ENCODE data around the gene PRKCB. TPM values are rescaled to one million over a fixed set of nuclear protein-coding genes. Genes with fewer than 3 reads are reported as not detected.

Gene PRKCB
- total RNA-seq, 1 donor from 2014 or later = not detected

DNA sequence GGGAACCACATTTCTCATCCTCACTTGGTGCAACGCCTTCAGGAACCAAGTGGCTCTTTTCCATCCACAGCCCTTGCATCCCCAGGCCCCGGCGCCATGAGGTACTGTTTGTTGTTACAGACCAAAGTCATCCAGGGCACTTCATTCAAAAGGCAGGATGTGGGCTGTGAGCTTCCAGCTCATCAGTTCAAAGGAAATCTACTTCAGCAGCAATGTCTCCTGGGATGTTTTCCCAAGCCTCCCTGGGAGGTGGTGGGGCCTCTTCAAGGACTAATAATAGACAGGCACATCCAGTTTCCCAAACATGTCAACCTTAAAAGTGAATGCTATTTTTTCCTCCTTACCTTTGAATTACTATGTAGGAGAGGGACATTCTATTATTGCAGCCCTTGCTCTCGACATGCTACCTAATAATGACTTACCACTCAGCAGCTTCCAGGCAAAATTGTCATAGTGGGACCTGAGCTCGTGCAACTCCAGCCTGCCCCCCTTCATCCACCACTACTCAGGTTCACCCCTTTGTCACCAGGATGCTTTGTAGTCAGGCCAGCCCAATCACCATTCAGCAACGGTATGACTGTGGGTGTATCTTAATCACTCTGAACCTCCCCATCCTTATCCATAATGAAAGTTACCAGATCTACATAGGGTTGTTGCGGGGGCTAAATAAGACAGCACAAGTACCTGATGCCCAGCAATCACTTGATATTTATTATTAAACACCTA lies 1.7 kb upstream of the PRKCB start:
- Mint-ChIP-seq H3K9me3 (ENCODE audit: unreplicated experiment) (peaks cover 14% of the 10 kb centered on the region), H3K36me3 (ENCODE audit: unreplicated experiment) (no peaks in the 10 kb centered on the region), H3K4me1 (ENCODE audit: unreplicated experiment) (peaks cover 10% of the 10 kb centered on the region), H3K4me3 (ENCODE audit: unreplicated experiment) (no peak overlapping the region), H3K27ac (ENCODE audit: unreplicated experiment) (no peak overlapping the region), H3K27me3 (ENCODE audit: unreplicated experiment) (peaks cover 46% of the 10 kb centered on the region)
- no peak for DNase-seq (ENCODE audit: extremely low spot score, unreplicated experiment)
- TF ChIP-seq, protein P1, sequence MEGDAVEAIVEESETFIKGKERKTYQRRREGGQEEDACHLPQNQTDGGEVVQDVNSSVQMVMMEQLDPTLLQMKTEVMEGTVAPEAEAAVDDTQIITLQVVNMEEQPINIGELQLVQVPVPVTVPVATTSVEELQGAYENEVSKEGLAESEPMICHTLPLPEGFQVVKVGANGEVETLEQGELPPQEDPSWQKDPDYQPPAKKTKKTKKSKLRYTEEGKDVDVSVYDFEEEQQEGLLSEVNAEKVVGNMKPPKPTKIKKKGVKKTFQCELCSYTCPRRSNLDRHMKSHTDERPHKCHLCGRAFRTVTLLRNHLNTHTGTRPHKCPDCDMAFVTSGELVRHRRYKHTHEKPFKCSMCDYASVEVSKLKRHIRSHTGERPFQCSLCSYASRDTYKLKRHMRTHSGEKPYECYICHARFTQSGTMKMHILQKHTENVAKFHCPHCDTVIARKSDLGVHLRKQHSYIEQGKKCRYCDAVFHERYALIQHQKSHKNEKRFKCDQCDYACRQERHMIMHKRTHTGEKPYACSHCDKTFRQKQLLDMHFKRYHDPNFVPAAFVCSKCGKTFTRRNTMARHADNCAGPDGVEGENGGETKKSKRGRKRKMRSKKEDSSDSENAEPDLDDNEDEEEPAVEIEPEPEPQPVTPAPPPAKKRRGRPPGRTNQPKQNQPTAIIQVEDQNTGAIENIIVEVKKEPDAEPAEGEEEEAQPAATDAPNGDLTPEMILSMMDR (IDR thresholded peaks at IDR 0.05) = no peak

DNA sequence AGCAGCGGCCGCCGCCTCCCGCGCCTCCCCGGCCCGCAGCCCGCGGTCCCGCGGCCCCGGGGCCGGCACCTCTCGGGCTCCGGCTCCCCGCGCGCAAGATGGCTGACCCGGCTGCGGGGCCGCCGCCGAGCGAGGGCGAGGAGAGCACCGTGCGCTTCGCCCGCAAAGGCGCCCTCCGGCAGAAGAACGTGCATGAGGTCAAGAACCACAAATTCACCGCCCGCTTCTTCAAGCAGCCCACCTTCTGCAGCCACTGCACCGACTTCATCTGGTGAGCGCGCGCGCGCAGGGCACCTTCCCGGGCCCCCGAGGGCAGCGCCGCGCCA lies 258 bp downstream of the PRKCB start:
- no peak for DNase-seq (ENCODE audit: extremely low spot score, unreplicated experiment)
- Mint-ChIP-seq H3K36me3 (ENCODE audit: unreplicated experiment) (no peaks in the 10 kb centered on the region), H3K4me1 (ENCODE audit: unreplicated experiment) (peaks cover 10% of the 10 kb centered on the region), H3K9me3 (ENCODE audit: unreplicated experiment) (no peaks in the 10 kb centered on the region), H3K4me3 (ENCODE audit: unreplicated experiment) (no peak overlapping the region), H3K27ac (ENCODE audit: unreplicated experiment) (no peak overlapping the region), H3K27me3 (ENCODE audit: unreplicated experiment) (peaks cover 58% of the 10 kb centered on the region)
- TF ChIP-seq, protein P1 (IDR thresholded peaks at IDR 0.05) = no peak

DNA sequence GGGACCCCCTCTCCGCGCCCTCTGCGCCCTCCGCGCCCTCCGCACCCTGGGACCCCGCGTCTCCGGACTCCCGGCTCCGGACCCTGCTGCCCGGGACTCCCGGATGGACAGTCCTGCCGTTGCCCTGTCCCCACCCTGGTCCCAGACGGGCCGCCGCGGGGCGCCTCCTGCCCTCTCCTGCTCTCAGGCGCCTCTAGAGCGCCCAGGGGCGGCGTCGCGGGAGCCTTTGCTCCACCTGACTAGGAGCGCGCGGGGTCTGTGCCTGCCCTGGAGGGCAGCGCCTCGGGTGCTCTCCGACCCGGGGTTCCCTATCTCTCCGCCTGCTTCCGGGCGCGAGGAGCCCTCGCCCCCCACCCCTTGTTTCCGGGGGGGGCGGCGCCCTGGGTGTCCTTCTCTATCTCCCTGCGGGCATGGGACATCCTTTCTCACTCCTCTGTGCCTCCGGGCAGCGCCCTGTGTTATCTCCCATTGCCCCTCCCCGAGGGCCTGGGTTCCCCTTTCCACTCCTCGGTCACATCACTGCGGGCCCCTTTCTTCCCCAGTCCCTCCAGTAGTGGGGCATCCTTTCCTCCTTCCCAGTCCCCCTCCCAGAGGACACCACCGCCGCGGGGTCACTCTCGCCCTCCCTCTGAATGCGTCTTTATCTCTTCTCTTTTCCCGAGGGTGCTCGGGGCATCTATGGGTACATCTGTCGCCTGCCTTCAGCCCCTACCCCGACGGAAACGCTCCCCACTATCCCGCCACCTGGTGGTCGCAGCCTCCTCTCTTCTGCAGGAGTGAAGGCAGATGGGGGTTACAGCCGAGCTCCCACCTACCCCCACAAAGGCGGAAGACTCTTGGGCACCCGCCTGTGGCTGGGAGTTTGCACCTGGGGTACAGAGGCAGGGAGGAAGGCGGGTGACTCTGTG lies 875 bp downstream of the PRKCB start:
- Mint-ChIP-seq H3K27me3 (ENCODE audit: unreplicated experiment) (peaks cover 58% of the 10 kb centered on the region), H3K4me3 (ENCODE audit: unreplicated experiment) (peak overlapping the region; percentile 58)

DNA sequence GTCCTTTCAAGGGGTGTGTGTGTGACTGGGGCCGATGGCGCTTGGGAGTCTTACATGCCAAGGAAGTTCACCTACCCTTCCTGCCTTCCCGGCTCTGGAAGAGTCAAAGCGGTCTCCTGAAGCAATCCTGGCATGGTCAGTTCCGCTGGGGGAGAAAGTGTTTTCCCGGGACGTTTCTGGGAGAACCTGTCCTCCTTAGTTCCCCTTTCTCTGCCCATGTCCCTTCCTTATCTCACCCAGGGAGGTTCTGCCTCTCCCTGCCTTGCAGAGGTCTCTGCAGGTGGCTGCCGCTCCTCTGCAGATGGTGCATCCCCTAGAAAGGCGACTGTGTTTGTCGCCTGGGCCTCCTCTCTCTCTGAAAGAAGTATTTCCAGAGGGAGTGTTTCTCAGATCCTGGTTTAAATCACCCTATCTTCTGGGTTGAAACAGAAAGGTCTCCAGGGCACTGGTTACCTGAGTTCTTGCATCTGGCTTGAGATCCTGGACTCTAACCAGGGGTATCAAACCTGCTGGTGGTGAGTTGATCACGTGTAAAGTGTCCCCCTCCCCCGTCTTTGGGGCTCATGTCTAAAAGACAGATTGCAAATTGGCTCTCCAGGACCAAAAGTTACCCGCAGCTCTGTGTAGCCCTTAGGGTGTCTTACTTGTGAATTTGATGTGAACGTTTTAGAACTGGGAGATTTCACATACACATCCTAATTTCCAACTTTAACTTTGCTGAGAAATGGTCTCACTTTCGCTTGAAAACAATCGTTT lies 1.9 kb downstream of the PRKCB start:
- no peaks in the 10 kb centered on the region for H3K9me3 Mint-ChIP-seq (ENCODE audit: unreplicated experiment)
- DNase-seq (ENCODE audit: extremely low spot score, unreplicated experiment) = no peak
- H3K27me3 Mint-ChIP-seq (ENCODE audit: unreplicated experiment) = peaks cover 58% of the 10 kb centered on the region
- no peaks in the 10 kb centered on the region for H3K36me3 Mint-ChIP-seq (ENCODE audit: unreplicated experiment)
- H3K27ac Mint-ChIP-seq (ENCODE audit: unreplicated experiment) = no peak overlapping the region
- TF ChIP-seq, protein P1 (IDR thresholded peaks at IDR 0.05) = no peak
- H3K4me3 Mint-ChIP-seq (ENCODE audit: unreplicated experiment) = no peak overlapping the region
- peaks cover 10% of the 10 kb centered on the region for H3K4me1 Mint-ChIP-seq (ENCODE audit: unreplicated experiment)

More for the DNA sequence above, 875 bp downstream of the PRKCB start:
- no peak for DNase-seq (ENCODE audit: extremely low spot score, unreplicated experiment)
- Mint-ChIP-seq H3K9me3 (ENCODE audit: unreplicated experiment) (no peaks in the 10 kb centered on the region), H3K36me3 (ENCODE audit: unreplicated experiment) (no peaks in the 10 kb centered on the region), H3K4me1 (ENCODE audit: unreplicated experiment) (peaks cover 10% of the 10 kb centered on the region), H3K27ac (ENCODE audit: unreplicated experiment) (no peak overlapping the region)
- TF ChIP-seq, protein P1 (IDR thresholded peaks at IDR 0.05) = no peak
